Peyer's patch (tissue), 4 donors: ENCODE results near the gene KLK7. TPM values are rescaled to one million over a fixed set of nuclear protein-coding genes. Genes with fewer than 3 reads are reported as not detected.

Source experiments
- DNase-seq, 3 donors: peaks; one replicate each; pipeline ENCODE4 v3.0.0-alpha.2; 2017 to 2019
- H3K27ac ChIP-seq, 4 donors: fragments of 200-600 bp; sonication (generic); one replicate each; pipeline ENCODE4 v1.5.1; 2016 to 2019
- H3K27me3 ChIP-seq, 2 donors: fragments of 200-600 bp; sonication (generic); one replicate each; pipeline ENCODE4 v1.5.1; 2019
- H3K36me3 ChIP-seq, 3 donors: fragments of 200-600 bp; sonication (generic); one replicate each; pipeline ENCODE4 v1.5.1; 2016 to 2019
- H3K4me1 ChIP-seq, 4 donors: fragments of 200-600 bp; sonication (generic); one replicate each; pipeline ENCODE4 v1.5.1; 2016 to 2019
- H3K4me3 ChIP-seq, 4 donors: fragments of 200-600 bp; sonication (generic); 1 replicate in 3 of 4; 2 replicates in 1 of 4; pipeline ENCODE4 v1.5.1; 2016 to 2019; ENCODE audit warnings: mild to moderate bottlenecking in 1 of 4
- H3K9me3 ChIP-seq, 4 donors: fragments of 200-600 bp; sonication (generic); one replicate each; pipeline ENCODE4 v1.5.1; 2016 to 2019; ENCODE audit warnings: mild to moderate bottlenecking in 1 of 4
- POLR2A ChIP-seq, 2 donors: fragments of 450-650 bp; IDR thresholded peaks; one replicate each; pipeline ENCODE4 v1.5.1; 2017; ENCODE audit warnings: antibody characterized with exemption in 2 of 2, mild to moderate bottlenecking in 2 of 2, moderate library complexity in 2 of 2
- total RNA-seq, 4 donors: library from RNA; depleted of rRNA; stranded (reverse); fragments of >200 nt; gene quantifications; one replicate each; pipeline ENCODE4 v1.1.0, GENCODE V29; 2016
- TF ChIP-seq, protein P1 (sequence below), 6 experiments: fragments of 450-650 bp in 4 of 6; fragments of 200-600 bp in 2 of 6; sonication (generic) in 1 of 6; IDR thresholded peaks; one replicate each; pipeline ENCODE4 v1.5.1; 2017 to 2019; ENCODE audit warnings: antibody characterized with exemption in 6 of 6, mild to moderate bottlenecking in 3 of 6, moderate library complexity in 1 of 6

The KLK7 gene
- total RNA-seq, 4 donors from 2014 or later, result 1.2 to 9.9 TPM; not detected in 2

DNA sequence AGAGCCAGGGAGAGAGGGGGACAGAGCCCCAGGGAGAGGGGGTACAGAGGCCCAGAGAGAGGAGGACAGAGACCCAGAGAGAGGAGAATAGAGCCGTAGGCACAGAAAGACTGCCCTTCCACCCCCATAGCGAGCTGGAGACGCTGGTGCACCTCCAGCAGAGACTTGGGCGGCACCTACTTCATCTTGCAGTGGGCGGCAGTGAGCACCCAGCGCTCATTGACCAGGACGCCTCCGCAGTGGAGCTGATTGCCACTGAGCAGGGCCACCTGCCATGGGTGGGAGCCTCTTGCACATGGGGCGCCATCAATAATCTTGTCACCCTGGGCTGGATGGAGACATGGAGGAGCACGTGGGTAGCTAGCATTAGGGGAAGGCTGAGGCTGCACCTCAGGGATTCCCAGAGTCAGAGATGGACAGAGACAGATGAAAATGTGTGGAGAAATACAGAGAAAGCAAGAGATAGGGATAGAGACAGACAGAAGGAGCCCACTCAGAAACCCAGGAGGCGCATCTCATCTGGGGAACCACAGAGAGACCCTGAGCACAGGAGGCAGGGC, 2.0 kb downstream of the KLK7 start:
- H3K9me3 ChIP-seq, result no peaks in the 10 kb centered on the region
- no peak for TF ChIP-seq POLR2A (IDR thresholded peaks at IDR 0.05)
- TF ChIP-seq, protein P1, sequence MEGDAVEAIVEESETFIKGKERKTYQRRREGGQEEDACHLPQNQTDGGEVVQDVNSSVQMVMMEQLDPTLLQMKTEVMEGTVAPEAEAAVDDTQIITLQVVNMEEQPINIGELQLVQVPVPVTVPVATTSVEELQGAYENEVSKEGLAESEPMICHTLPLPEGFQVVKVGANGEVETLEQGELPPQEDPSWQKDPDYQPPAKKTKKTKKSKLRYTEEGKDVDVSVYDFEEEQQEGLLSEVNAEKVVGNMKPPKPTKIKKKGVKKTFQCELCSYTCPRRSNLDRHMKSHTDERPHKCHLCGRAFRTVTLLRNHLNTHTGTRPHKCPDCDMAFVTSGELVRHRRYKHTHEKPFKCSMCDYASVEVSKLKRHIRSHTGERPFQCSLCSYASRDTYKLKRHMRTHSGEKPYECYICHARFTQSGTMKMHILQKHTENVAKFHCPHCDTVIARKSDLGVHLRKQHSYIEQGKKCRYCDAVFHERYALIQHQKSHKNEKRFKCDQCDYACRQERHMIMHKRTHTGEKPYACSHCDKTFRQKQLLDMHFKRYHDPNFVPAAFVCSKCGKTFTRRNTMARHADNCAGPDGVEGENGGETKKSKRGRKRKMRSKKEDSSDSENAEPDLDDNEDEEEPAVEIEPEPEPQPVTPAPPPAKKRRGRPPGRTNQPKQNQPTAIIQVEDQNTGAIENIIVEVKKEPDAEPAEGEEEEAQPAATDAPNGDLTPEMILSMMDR (IDR thresholded peaks at IDR 0.05), result no peak
- H3K4me3 ChIP-seq, result no peak overlapping the region
- no peaks in the 10 kb centered on the region for H3K36me3 ChIP-seq
- H3K27me3 ChIP-seq, result no peaks in the 10 kb centered on the region
- no peaks in the 10 kb centered on the region for H3K4me1 ChIP-seq
- DNase-seq, result no peak
- H3K27ac ChIP-seq, result no peak overlapping the region

DNA sequence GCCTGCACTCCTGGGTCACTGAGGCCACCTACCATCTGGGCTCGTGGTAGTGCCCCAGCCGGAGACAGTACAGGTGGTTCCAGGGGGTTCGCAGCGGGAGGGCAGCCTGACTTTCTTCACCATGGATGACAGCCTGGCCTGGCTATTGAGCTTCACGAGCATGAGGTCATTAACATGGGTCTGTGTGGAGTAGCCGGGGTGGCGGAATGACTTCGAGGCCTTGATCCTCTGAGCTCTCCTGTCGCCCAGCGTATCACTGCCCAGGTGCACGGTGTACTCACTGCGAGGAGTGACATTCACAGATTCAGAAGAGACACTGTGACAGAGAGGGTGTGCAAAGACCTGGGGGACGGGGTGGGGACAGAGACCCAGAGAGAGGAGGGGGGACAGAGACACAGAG, 3.5 kb downstream of the KLK7 start:
- Histone ChIP-seq H3K36me3 (no peaks in the 10 kb centered on the region), H3K27me3 (no peaks in the 10 kb centered on the region), H3K4me1 (no peaks in the 10 kb centered on the region), H3K27ac (no peak overlapping the region), H3K9me3 (no peaks in the 10 kb centered on the region), H3K4me3 (no peak overlapping the region)
- TF ChIP-seq, protein P1 (IDR thresholded peaks at IDR 0.05), result no peak
- no peak for TF ChIP-seq POLR2A (IDR thresholded peaks at IDR 0.05)
- DNase-seq, result no peak

DNA sequence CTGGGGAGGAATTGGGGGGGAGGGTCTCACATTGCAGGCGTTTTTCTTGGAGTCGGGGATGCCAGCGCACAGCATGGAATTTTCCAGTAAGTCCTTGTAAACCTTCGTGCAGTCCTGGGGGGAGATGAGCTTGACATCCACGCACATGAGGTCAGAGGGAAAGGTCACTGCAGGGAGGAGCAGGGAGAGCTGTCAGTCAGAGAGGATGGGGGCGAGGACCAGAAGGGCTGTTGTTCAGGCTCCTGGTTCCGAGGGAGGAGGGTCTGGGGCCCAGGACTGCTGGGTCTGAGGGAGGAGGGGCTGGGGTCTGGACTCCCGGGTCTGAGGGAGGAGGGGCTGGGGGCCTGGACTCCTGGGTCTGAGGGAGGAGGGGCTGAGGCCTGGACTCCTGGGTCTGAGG, 4.0 kb downstream of the KLK7 start:
- H3K27me3 ChIP-seq, result no peaks in the 10 kb centered on the region
- no peaks in the 10 kb centered on the region for H3K36me3 ChIP-seq
- H3K9me3 ChIP-seq, result no peaks in the 10 kb centered on the region
- no peak for DNase-seq
- H3K4me1 ChIP-seq, result no peaks in the 10 kb centered on the region
- H3K27ac ChIP-seq, result no peak overlapping the region
- TF ChIP-seq, protein P1 (IDR thresholded peaks at IDR 0.05), result no peak
- TF ChIP-seq POLR2A (IDR thresholded peaks at IDR 0.05), result no peak
- H3K4me3 ChIP-seq, result no peak overlapping the region

DNA sequence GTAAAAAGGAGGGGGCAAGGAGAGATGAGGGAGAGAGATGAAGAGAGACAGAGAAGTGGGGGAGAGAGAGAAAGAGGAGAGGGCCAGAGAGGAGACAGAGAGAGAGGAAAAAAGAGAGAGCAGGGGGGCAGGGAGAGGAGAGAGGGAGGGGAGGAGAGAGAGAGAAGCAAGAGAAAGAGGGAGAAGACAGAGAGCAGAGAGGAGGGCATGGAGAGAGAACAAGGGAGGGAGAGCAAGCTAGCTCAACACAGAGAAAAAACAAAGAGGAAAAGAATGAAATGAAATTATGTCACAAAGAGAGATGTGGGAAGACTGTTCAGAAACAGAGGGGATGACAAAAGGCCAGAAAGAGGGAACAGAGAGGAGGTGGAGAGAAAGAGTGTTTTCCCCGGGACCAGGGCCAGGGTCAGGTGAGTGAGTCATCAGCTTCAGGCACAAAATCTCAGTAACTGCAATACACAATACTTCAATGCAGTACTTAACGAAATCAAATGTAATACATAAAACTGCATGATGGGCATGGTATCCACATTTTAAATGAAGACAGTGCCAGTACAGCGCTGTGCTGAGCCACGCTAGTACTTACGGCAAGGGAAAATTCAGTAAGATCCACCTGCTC, 4.8 kb downstream of the KLK7 start:
- no peak for DNase-seq
- Histone ChIP-seq H3K4me3 (no peak overlapping the region), H3K9me3 (no peaks in the 10 kb centered on the region), H3K36me3 (no peaks in the 10 kb centered on the region), H3K27ac (no peak overlapping the region), H3K27me3 (no peaks in the 10 kb centered on the region), H3K4me1 (no peaks in the 10 kb centered on the region)
- TF ChIP-seq, protein P1 (IDR thresholded peaks at IDR 0.05), result no peak
- no peak for TF ChIP-seq POLR2A (IDR thresholded peaks at IDR 0.05)

DNA sequence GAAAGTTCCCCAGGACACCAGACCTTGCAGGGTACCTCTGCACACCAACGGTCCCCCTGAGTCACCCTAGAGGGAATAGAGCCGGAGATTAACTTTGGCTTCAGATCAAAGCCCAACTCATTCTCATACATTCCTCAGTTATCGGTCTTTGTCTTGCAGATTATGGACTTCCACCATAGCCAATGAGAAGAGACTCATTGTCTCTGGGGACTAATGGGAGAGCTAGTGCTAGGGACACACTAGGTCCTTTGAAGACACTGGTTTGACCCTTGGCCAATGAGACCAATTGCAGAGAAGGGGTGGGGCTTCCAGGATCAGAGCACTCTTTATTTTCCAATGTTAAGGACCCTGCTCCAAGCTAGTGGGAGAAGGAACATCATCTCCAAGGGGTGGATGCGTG, 6.1 kb downstream of the KLK7 start:
- no peak for DNase-seq
- Histone ChIP-seq H3K36me3 (no peaks in the 10 kb centered on the region), H3K4me1 (no peaks in the 10 kb centered on the region), H3K27me3 (no peaks in the 10 kb centered on the region), H3K4me3 (no peak overlapping the region), H3K9me3 (no peaks in the 10 kb centered on the region), H3K27ac (no peak overlapping the region)
- no peak for TF ChIP-seq POLR2A (IDR thresholded peaks at IDR 0.05)
- TF ChIP-seq, protein P1 (IDR thresholded peaks at IDR 0.05), result no peak
